Right lung (tissue), 5 donors: ENCODE measurements around the gene DDX53. TPM values are rescaled to one million over a fixed set of nuclear protein-coding genes. Genes with fewer than 3 reads are reported as not detected.

Experiments used
- DNase-seq, 2 donors: peaks; one replicate each; pipeline ENCODE4 v3.0.0-alpha.2; 2013
- polyA plus RNA-seq, 5 donors: library from polyadenylated mRNA; unstranded; fragments of 120-200 nt; gene quantifications; one replicate each; pipeline versions ENCODE4 v1.2.1 to v1.2.3, GENCODE V29; 2013; ENCODE audit warnings: inconsistent platforms in 1 of 5, low replicate concordance in 1 of 5; ENCODE audit not compliant: insufficient read length in 5 of 5, insufficient read depth in 1 of 5

Gene DDX53
- polyA plus RNA-seq, 5 donors, result not detected

- DNase-seq, result no peak
Measured at GRCh38 chrX:23048806-23049573, 49.2 kb downstream of the DDX53 start.

- DNase-seq, result no peak
Measured at GRCh38 chrX:23052324-23052723, 52.6 kb downstream of the DDX53 start.
